BLaER1 treated with 17β-estradiol and CSF1 and Interleukin-3, amounts not matched to agents 10 nM and 100 nM (cell line): ENCODE measurements around the gene ATP1A2.
A peak's percentile ranks its signal among the peaks of the same experiment; 100 is the strongest.

ENCODE experiments used
- H3K27ac ChIP-seq, 11 experiments: shearing (Covaris generic); formaldehyde crosslinking; 2 replicates each; pipeline ENCODE4 v1.8.1; 2022
- H3K27me3 ChIP-seq, 11 experiments: shearing (Covaris generic); formaldehyde crosslinking; 2 replicates each; pipeline ENCODE4 v1.8.1; 2022
- H3K36me3 ChIP-seq, 11 experiments: shearing (Covaris generic); formaldehyde crosslinking; 2 replicates each; pipeline ENCODE4 v1.8.1; 2022
- H3K4me1 ChIP-seq, 10 experiments: shearing (Covaris generic); formaldehyde crosslinking; 2 replicates each; pipeline ENCODE4 v1.8.1; 2022
- H3K4me2 ChIP-seq, 11 experiments: shearing (Covaris generic); formaldehyde crosslinking; 2 replicates each; pipeline ENCODE4 v1.8.1; 2022
- H3K4me3 ChIP-seq, 10 experiments: shearing (Covaris generic); formaldehyde crosslinking; 2 replicates each; pipeline ENCODE4 v1.8.1; 2022
- H3K9ac ChIP-seq, 11 experiments: shearing (Covaris generic); formaldehyde crosslinking; 2 replicates each; pipeline ENCODE4 v1.8.1; 2022
- H3K9me3 ChIP-seq, 11 experiments: shearing (Covaris generic); formaldehyde crosslinking; replicated peaks in 1 of 11; 2 replicates each; pipeline ENCODE4 v1.8.1; 2022
- H4K20me1 ChIP-seq, 11 experiments: shearing (Covaris generic); formaldehyde crosslinking; 2 replicates each; pipeline ENCODE4 v1.8.1; 2022
- Cebpa-rat ChIP-seq, 11 experiments: shearing (Covaris generic); IDR thresholded peaks; 2 replicates each; pipeline ENCODE4 v1.8.1; 2022

The ATP1A2 gene

DNA sequence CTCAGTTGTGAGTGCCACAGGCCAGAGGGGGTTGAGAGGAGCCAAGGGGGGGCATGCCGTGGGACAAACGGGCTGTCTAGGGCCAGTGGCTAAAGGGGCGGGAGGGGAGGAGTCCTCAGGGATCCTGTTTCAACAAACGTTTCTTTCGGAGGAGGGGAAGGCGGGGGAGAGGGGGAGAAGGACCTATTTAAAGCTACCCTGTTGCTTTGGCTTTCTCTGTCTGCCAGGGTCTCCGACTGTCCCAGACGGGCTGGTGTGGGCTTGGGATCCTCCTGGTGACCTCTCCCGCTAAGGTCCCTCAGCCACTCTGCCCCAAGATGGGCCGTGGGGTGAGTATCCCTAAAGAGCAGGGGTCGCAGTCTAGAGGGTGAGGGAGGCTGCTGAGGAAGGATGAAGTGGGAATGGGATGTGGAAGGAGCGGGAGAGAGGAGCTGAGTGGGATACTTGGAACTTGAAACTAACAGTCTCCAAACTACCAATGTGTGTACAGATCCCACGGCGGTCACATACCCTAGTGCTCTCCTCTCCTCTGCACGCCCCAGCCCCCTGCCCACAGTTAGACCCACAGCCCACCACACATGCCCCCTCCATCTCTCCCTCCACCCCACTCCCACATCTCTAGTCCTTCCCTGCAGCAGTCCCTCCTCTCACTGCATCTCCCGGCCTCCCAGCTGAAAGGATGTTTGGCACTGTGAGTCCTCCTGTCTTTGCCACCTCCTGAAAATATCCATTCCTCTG lies at the start of gene ATP1A2:
Gene ATP1A2, plus strand, starts transcription at position 215 of the 738 bp plus-strand sequence. Its CDS starts 103 bp downstream, at position 318.
- Histone ChIP-seq H3K36me3 (no peaks in the 10 kb centered on the region), H3K4me1 (peaks cover 6 to 55% (median 40%) of the 10 kb centered on the region in 10 experiments; a peak in 17 of 20 replicates), H3K27ac (no peak within 1 kb of the TSS), H4K20me1 (no peaks in the 10 kb centered on the region), H3K27me3 (no peaks in the 10 kb centered on the region), H3K9ac (no peak within 1 kb of the TSS), H3K4me2 (peak within 1 kb of the TSS in 7 of 11 experiments; percentile 15 to 67 (median 40); a peak in 11 of 22 replicates), H3K4me3 (no peak within 1 kb of the TSS), H3K9me3 (no peaks in the 10 kb centered on the region)
- no peak for TF ChIP-seq Cebpa-rat (IDR thresholded peaks at IDR 0.05)

DNA sequence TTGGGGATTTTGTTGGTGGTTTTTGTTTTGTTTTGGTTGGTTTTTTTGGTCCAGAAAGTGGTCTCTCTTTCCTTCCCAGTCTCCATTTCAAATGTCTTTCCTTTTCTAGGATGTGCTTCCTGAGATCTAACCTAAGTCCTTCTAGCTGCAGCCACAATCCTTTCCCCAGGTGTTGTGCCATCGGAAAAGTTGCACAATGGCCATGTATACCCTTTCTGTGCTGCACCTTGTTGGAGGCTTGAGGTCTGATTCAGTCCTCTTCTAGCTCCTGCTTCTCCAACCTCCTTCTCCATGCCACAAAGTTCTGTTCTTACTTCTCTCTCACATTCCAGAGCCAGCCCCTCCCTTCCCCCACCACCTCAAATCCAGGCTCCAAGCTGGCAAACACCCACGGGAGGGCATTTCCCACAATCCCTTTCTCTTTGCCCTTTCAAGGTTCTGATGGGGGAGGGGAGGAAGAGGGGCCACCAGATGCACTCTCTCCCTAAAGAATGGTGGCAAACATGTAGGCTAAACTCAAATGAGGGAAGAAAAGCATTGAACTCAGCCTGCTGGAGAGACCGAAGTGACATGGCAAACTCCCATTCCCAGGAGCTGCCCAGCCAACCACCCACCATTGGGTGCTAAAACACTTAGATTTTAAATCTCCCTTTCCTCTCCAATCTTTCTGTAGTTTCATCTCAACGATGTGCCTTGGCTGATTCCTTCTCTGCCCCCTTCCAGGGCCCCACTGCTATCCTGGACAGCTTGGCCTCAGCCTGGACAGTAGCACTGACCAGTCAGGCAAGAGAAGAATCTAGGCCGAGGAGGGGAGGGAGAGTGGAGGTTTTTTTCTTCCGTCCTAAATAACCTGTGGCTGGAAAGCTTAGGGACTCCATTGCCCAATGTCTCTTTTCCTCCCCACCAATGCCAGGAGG lies 48.5 kb upstream of the ATP1A2 start:
- Histone ChIP-seq H3K27ac (no peak overlapping the region), H3K27me3 (peaks cover 0 to 19% (median 9%) of the 10 kb centered on the region in 11 experiments; a peak in 12 of 22 replicates), H3K9ac (no peak overlapping the region), H3K36me3 (no peaks in the 10 kb centered on the region), H3K9me3 (no peaks in the 10 kb centered on the region), H3K4me3 (no peak overlapping the region), H4K20me1 (peaks cover 0 to 3% (median 0%) of the 10 kb centered on the region in 11 experiments; a peak in 1 of 22 replicates), H3K4me1 (peaks cover 5 to 11% (median 10%) of the 10 kb centered on the region in 10 experiments; a peak in 18 of 20 replicates), H3K4me2 (no peak overlapping the region)
- no peak for TF ChIP-seq Cebpa-rat (IDR thresholded peaks at IDR 0.05)

DNA sequence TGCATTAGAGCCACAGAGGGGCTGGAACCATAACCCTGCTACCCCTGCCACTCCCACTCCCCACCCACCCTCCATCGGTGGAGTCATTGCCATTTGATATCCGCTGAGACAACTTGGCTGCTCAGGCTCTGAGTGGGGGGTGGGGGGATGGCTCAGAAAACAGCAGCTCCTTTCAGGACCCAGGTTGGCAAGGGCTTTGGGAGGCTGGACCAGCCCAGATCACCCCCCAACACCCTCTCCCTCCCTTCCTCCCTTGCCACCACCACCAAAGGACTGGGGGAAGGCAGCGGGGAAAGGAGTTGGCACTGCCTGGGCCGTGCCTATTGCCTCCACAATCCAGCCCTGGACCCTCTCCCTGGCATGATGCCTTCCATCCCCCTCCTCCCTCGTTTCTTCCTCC lies 47.3 kb upstream of the ATP1A2 start:
- Histone ChIP-seq H3K9me3 (no peaks in the 10 kb centered on the region), H4K20me1 (peaks cover 0 to 3% (median 0%) of the 10 kb centered on the region in 11 experiments; a peak in 1 of 22 replicates), H3K27ac (no peak overlapping the region), H3K36me3 (no peaks in the 10 kb centered on the region), H3K27me3 (peaks cover 0 to 19% (median 9%) of the 10 kb centered on the region in 11 experiments; a peak in 12 of 22 replicates), H3K4me2 (no peak overlapping the region), H3K4me3 (no peak overlapping the region), H3K9ac (no peak overlapping the region), H3K4me1 (peaks cover 5 to 11% (median 10%) of the 10 kb centered on the region in 10 experiments; a peak in 18 of 20 replicates)
- TF ChIP-seq Cebpa-rat (IDR thresholded peaks at IDR 0.05) = no peak

DNA sequence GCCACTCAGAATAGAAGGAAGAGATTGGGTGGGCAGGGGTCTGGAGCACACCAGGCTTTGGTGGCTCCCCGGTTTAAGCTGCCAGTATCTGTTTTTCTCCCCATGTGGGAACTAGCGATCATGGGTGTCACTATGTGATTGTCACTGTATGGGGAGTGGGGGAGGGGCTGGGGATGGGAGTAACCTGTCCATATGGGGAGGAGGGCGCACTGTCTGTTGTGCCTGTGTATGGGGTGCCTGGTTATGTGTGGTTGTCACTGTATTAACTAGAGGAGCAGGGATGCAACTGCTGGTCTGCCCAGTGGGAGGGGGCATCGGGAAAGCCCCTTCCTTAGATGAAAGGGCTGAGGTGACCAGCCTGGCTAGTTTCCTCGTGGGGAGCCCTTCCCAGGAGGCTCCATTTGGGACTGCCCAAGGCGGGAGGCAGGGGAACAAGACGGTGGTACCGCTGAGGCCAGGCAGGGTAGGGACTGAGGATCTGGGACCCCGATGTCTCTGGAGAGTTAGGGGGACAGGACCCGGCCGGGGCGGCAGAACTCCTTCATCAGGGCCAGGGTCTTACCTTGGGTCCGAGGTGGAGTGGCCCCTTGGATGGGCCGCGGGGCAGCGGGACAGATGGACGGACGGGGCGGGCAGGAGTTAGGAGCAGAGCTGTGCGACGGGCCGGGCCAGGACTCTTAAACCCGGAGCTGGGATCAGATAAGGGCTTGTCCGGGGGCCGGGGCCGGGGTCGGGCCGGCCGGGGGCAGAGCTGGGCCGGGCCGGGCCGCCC lies 45.9 kb upstream of the ATP1A2 start, which contains the start of gene KCNJ10:
Gene KCNJ10, minus strand, starts transcription at position 701 of the 772 bp plus-strand sequence. CDS start 27,628 bp downstream, outside the sequence.
- H3K36me3 ChIP-seq = no peaks in the 10 kb centered on the region
- H3K4me1 ChIP-seq = peaks cover 5 to 13% (median 10%) of the 10 kb centered on the region in 10 experiments; a peak in 18 of 20 replicates
- peaks cover 0 to 3% (median 0%) of the 10 kb centered on the region in 11 experiments; a peak in 1 of 22 replicates for H4K20me1 ChIP-seq
- H3K4me3 ChIP-seq = peak within 1 kb of the TSS; percentile 44 to 75 (median 62)
- H3K27ac ChIP-seq = no peak within 1 kb of the TSS
- H3K9ac ChIP-seq = peak within 1 kb of the TSS; percentile 31 to 68 (median 58); a peak in 20 of 22 replicates
- H3K27me3 ChIP-seq = peaks cover 0 to 19% (median 9%) of the 10 kb centered on the region in 11 experiments; a peak in 12 of 22 replicates
- no peak for TF ChIP-seq Cebpa-rat (IDR thresholded peaks at IDR 0.05)
- no peaks in the 10 kb centered on the region for H3K9me3 ChIP-seq
- peak within 1 kb of the TSS; percentile 87 to 99 (median 93) for H3K4me2 ChIP-seq

DNA sequence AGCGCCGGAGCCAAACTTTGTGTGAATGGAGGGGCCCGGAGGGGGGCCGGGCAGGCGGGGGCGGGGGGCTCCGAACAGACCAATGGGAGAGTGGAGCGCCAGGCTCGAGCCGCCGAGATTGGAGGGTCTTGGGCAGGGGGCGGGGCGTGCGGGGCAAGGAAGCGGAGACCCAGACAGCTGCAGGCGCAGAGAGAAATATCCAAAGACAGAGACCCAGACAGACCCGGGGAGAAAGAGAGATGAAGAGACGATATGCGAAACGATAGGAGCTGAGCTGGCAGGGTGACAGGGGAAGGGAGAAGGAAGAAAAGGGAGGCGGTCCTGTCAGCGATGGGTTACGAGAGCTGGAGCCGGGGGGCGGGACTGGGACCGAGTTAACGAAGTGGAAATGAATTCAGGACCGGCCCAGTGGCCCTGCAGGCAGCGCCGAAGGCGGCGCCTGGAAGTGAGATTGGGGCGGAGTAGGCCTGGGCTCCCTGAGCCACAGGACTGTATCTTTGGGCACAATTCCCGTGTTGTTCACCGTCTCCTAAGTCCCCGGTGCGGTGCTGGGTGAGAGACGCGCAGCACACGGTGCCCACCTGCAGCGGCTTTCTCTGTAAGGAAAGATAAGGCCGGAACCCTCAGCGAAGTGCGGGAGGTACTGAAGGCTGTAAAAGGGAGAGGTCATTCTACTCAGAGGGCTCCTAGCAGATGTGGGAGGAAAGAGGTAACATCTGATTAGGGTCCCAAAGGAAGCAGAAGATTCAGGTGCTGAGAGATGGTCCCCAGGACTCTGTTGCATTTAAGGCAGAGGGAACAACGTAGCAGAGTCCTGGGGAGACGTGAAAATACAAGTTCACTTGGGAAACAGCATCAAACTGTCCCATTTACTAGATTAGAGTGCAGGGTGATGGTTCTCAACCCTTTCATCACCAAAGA lies 45.1 kb upstream of the ATP1A2 start:
- H4K20me1 ChIP-seq = peaks cover 0 to 3% (median 0%) of the 10 kb centered on the region in 11 experiments; a peak in 1 of 22 replicates
- peaks cover 0 to 19% (median 9%) of the 10 kb centered on the region in 11 experiments; a peak in 12 of 22 replicates for H3K27me3 ChIP-seq
- H3K4me1 ChIP-seq = peaks cover 5 to 21% (median 10%) of the 10 kb centered on the region in 10 experiments; a peak in 18 of 20 replicates
- peak overlapping the region; percentile 44 to 75 (median 62) for H3K4me3 ChIP-seq
- H3K27ac ChIP-seq = no peak overlapping the region
- no peaks in the 10 kb centered on the region for H3K9me3 ChIP-seq
- TF ChIP-seq Cebpa-rat (IDR thresholded peaks at IDR 0.05) = no peak
- peak overlapping the region; percentile 87 to 99 (median 93) for H3K4me2 ChIP-seq
- H3K9ac ChIP-seq = peak overlapping the region; percentile 31 to 68 (median 58); a peak in 20 of 22 replicates
- H3K36me3 ChIP-seq = no peaks in the 10 kb centered on the region

DNA sequence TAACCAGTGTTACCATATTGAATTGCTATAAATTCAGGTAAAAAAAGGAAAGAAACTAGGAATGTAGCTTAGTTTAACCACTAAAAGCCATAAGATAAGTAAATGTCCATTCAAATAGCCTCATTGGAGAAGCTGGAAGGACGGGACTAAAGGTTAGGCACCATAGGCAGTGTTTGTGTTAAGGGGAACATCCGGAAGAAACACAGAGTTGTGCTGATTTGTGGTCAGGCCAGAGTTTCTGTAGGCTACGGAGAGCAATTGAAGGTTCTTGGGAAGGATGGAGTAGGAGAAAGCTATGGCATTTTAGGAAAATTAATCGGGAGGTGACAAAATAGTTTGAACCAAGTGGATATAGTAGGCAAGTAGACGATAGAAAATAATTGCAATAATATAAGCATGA lies 44.3 kb upstream of the ATP1A2 start:
- Histone ChIP-seq H3K4me2 (peak overlapping the region in 3 of 11 experiments; percentile 92 to 99 (median 93); a peak in 5 of 22 replicates), H3K9ac (no peak overlapping the region), H3K27me3 (peaks cover 0 to 19% (median 9%) of the 10 kb centered on the region in 11 experiments; a peak in 12 of 22 replicates)

DNA sequence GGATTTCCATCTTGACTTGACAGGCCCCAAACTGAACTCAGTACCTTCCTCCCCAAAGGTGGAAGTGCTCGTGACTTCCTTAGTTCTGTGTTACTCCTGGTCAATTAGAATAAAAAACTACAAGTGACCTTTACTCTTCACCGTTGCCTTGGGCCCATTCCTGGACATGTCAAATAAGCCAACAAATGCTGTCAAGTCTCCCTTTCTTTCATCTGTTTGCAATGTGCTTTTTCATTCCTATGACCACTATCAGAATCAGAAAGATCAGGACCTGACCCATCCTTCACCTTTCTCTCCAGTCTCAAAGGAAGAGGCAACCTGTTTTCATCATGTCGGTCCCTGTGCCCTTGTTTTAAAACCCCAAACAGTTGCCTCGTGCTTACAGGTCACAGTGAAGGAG lies 40.7 kb upstream of the ATP1A2 start:
- Histone ChIP-seq H3K36me3 (no peaks in the 10 kb centered on the region), H3K9me3 (no peaks in the 10 kb centered on the region), H3K9ac (no peak overlapping the region), H3K27ac (no peak overlapping the region), H3K4me2 (peak overlapping the region in 2 of 11 experiments; percentile 34 to 68; a peak in 4 of 22 replicates), H4K20me1 (peaks cover 0 to under 1% (median 0%) of the 10 kb centered on the region in 11 experiments; a peak in 1 of 22 replicates), H3K4me1 (peaks cover 5 to 52% (median 12%) of the 10 kb centered on the region in 10 experiments; a peak in 19 of 20 replicates), H3K4me3 (no peak overlapping the region), H3K27me3 (peaks cover 0 to 10% (median 5%) of the 10 kb centered on the region in 11 experiments; a peak in 12 of 22 replicates)
- no peak for TF ChIP-seq Cebpa-rat (IDR thresholded peaks at IDR 0.05)

More for the DNA sequence above, 44.3 kb upstream of the ATP1A2 start:
- H3K4me3 ChIP-seq = no peak overlapping the region; a peak in 1 of 20 replicates
- TF ChIP-seq Cebpa-rat (IDR thresholded peaks at IDR 0.05) = no peak
- peaks cover 0 to 3% (median 0%) of the 10 kb centered on the region in 11 experiments; a peak in 1 of 22 replicates for H4K20me1 ChIP-seq
- no peaks in the 10 kb centered on the region for H3K9me3 ChIP-seq
- H3K4me1 ChIP-seq = peaks cover 5 to 29% (median 10%) of the 10 kb centered on the region in 10 experiments; a peak in 19 of 20 replicates
- no peaks in the 10 kb centered on the region for H3K36me3 ChIP-seq
- H3K27ac ChIP-seq = no peak overlapping the region
